Neural crest cell (in vitro differentiated cells): ENCODE measurements around the gene SART3. TPM values are rescaled to one million over a fixed set of nuclear protein-coding genes. Genes with fewer than 3 reads are reported as not detected.

Source experiments
- DNase-seq: peaks from one replicate; pipeline ENCODE4 v3.0.0; 2021; ENCODE audit warnings: low read depth, mixed read lengths, low spot score
- H3K27ac Mint-ChIP-seq: one replicate; pipeline ENCODE4 v1.8.0; 2021; ENCODE audit warnings: mild to moderate bottlenecking, mixed read lengths; ENCODE audit not compliant: unreplicated experiment
- H3K27me3 Mint-ChIP-seq: 2 replicates; pipeline ENCODE4 v1.8.0; 2021; ENCODE audit warnings: low read depth, mild to moderate bottlenecking, mixed read lengths
- H3K36me3 Mint-ChIP-seq: 2 replicates; pipeline ENCODE4 v1.8.0; 2021; ENCODE audit warnings: low read depth, mild to moderate bottlenecking, mixed read lengths
- H3K4me1 Mint-ChIP-seq: 2 replicates; pipeline ENCODE4 v1.8.0; 2021; ENCODE audit warnings: mixed read lengths
- H3K4me3 Mint-ChIP-seq: one replicate; pipeline ENCODE4 v1.8.0; 2021; ENCODE audit warnings: mild to moderate bottlenecking, mixed read lengths
- H3K9me3 Mint-ChIP-seq: 2 replicates; pipeline ENCODE4 v1.8.0; 2021; ENCODE audit warnings: mixed read lengths
- CTCF ChIP-seq: fragments of 200-600 bp; sonication (generic); conservative IDR thresholded peaks from 2 replicates; pipeline ENCODE4 v1.5.0; 2021; ENCODE audit warnings: antibody characterized with exemption, mild to moderate bottlenecking
- total RNA-seq: library from RNA; stranded (reverse); gene quantifications from 2 replicates; pipeline ENCODE4 v1.2.1, GENCODE V29; 2021

SART3 gene
- total RNA-seq, 1 donor from 2014 or later, result 89.5 TPM

- TF ChIP-seq CTCF, result no peak
- Mint-ChIP-seq H3K4me3 (no peak overlapping the region), H3K4me1 (no peaks in the 10 kb centered on the region), H3K36me3 (no peaks in the 10 kb centered on the region), H3K27ac (no peak overlapping the region), H3K27me3 (peaks cover 58% of the 10 kb centered on the region), H3K9me3 (peaks cover 8% of the 10 kb centered on the region)
- no peak for DNase-seq
Measured at GRCh38 chr12:108484431-108484830, 76.5 kb downstream of the SART3 start.

- H3K27ac Mint-ChIP-seq, result no peak overlapping the region
- no peaks in the 10 kb centered on the region for H3K4me1 Mint-ChIP-seq
- no peak overlapping the region for H3K4me3 Mint-ChIP-seq
- no peak for TF ChIP-seq CTCF
- peaks cover 55% of the 10 kb centered on the region for H3K27me3 Mint-ChIP-seq
- DNase-seq, result no peak
- H3K36me3 Mint-ChIP-seq, result no peaks in the 10 kb centered on the region
- peaks cover 8% of the 10 kb centered on the region for H3K9me3 Mint-ChIP-seq
Measured at GRCh38 chr12:108483213-108484059, 77.5 kb downstream of the SART3 start.

DNA sequence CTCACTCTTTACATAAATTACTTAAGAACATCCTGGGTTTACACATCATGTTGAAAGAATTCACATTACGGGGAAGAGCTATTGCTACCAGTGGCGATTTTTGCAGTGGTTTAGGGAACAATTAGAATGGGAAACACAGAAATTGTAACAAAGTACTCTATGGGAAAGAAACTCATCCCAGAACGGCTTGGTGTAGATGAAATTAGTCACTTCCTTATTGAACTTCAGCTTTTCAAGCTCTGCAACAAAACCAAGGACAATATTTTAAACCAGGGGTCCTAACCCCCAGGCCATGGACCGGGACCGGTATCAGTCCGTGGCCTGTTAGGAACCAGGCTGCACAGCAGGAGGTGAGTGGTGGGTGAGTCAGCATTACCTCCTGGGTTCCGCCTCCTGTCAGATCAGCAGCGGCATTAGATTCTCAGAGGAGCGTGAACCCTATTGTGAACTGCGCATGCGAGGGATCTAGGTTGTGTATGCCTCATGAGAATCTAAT lies 78.2 kb downstream of the SART3 start:
- H3K27me3 Mint-ChIP-seq, result peaks cover 49% of the 10 kb centered on the region
- no peak overlapping the region for H3K27ac Mint-ChIP-seq
- H3K36me3 Mint-ChIP-seq, result no peaks in the 10 kb centered on the region
- TF ChIP-seq CTCF, result no peak
- peaks cover 8% of the 10 kb centered on the region for H3K9me3 Mint-ChIP-seq
- H3K4me1 Mint-ChIP-seq, result no peaks in the 10 kb centered on the region
- DNase-seq, result no peak
- no peak overlapping the region for H3K4me3 Mint-ChIP-seq

DNA sequence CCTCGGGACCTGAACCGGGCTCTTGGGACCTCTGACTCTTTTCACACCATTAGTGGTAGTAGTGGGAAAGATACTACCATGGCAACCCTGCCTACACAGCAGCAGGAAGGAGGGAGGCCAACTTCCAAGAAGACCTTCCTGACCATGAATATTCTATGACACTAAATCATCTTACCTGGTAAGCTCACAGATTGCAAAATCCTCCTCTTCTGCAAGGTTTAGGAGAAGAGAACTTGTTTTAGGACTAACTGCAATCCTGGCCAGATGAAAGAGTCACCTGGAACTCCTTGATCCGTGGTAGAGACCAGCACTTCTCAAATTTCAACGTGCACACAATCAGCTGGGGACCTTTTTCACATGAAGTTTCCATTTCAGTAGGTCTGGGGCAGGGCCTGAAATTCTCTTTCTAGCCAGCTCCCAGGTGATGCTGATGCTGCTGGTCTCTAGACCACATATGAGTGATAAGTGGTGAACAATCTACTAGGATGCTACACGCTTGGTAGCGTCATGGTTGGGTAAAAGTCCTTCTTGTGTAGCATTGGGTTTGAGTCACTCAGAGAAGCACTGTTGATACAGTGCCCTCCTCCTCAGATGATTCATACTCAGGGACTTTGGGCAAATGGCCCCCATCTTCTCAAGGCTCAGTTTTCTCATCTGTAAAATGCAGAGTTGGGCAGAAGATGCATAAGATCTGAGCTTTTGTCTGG lies 81.5 kb downstream of the SART3 start:
- Mint-ChIP-seq H3K9me3 (no peaks in the 10 kb centered on the region), H3K27me3 (peaks cover 41% of the 10 kb centered on the region), H3K27ac (no peak overlapping the region), H3K4me1 (no peaks in the 10 kb centered on the region), H3K4me3 (no peak overlapping the region), H3K36me3 (no peaks in the 10 kb centered on the region)
- DNase-seq, result no peak
- no peak for TF ChIP-seq CTCF

GRCh38 chr12:108478611-108479206 lies 82.3 kb downstream of the SART3 start:
- Mint-ChIP-seq H3K27me3 (peaks cover 35% of the 10 kb centered on the region), H3K36me3 (no peaks in the 10 kb centered on the region), H3K4me3 (no peak overlapping the region), H3K9me3 (no peaks in the 10 kb centered on the region), H3K4me1 (no peaks in the 10 kb centered on the region), H3K27ac (no peak overlapping the region)
- DNase-seq, result no peak
- TF ChIP-seq CTCF, result no peak
